ENCODE measurements around the gene FMN1.

FMN1 gene

GRCh38 chr15:33098094-33099058, 96.1 kb downstream of the FMN1 start:
- in situ Hi-C loops (cut with MboI; ENCODE audit: low sequenced_read_pairs) = no loop called here
- Histone ChIP-seq H3K9me3 (no peaks in the 10 kb centered on the region), H3K4me1 (no peaks in the 10 kb centered on the region), H3K36me3 (replicated peaks) (no peaks in the 10 kb centered on the region), H3K27me3 (ENCODE audit: low read depth) (peaks cover 22% of the 10 kb centered on the region), H3K4me3 (no peak overlapping the region)
- DNase-seq (ENCODE audit: low spot score in 2 of 2) = no peak

DNA sequence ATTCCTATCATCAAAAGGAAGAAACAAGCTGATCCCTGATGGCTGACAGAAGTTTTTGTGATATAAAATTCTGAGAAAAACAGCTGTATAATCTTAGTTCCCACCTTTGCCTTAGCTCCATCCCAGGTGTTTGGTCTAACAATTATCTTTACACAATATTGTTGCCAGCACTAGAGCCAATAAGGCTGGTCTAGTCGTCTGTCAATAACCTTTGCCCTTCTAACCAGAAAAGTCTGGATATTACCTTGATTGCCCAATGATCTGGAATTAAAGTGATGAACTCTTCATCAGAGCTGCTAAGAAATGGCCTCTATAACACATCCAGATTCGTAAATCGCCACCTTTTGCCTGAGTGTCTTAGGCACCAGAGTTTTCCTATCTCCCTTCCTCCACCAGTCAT, 98.4 kb downstream of the FMN1 start:
- H3K27me3 ChIP-seq (ENCODE audit: low read depth) = peaks cover 13% of the 10 kb centered on the region
- no peaks in the 10 kb centered on the region for H3K36me3 ChIP-seq (replicated peaks)
- H3K4me1 ChIP-seq = no peaks in the 10 kb centered on the region
- in situ Hi-C loops (cut with MboI; ENCODE audit: low sequenced_read_pairs) = no loop called here
- no peak overlapping the region for H3K4me3 ChIP-seq
- H3K9me3 ChIP-seq = no peaks in the 10 kb centered on the region
- no peak for DNase-seq (ENCODE audit: low spot score in 2 of 2)

- no peaks in the 10 kb centered on the region for H3K4me1 ChIP-seq
Measured at GRCh38 chr15:33095641-33096040, 98.9 kb downstream of the FMN1 start.

DNA sequence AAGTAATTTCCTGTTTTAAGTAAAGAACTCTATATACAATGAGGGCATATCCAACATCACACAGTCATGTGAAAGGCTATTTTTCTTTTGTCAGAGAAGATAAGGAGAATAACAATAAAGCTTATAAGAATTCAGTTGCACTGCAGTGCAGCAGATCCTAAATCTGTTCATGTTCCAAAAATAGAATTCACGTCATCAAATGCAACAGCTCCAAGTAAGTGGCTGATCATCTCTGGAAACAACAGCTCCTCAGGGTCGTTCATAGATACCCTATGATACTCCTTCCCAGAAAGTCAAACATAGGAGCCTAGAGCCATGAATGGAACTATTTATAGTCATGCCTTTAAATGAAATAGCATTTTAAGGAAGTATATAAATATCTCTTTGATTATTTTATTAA, 100.2 kb downstream of the FMN1 start:
- Histone ChIP-seq H3K4me3 (no peak overlapping the region), H3K4me1 (peaks cover 5% of the 10 kb centered on the region; the same call in 1 of the 2 replicates), H3K36me3 (replicated peaks) (no peaks in the 10 kb centered on the region), H3K9me3 (no peaks in the 10 kb centered on the region), H3K27me3 (ENCODE audit: low read depth) (peaks cover 13% of the 10 kb centered on the region)
- no peak for DNase-seq (ENCODE audit: low spot score in 2 of 2)
- in situ Hi-C loops (cut with MboI; ENCODE audit: low sequenced_read_pairs) = no loop called here

More at GRCh38 chr15:33095641-33096040, 98.9 kb downstream of the FMN1 start:
- Histone ChIP-seq H3K4me3 (no peak overlapping the region), H3K27me3 (ENCODE audit: low read depth) (peaks cover 13% of the 10 kb centered on the region), H3K9me3 (no peaks in the 10 kb centered on the region), H3K36me3 (replicated peaks) (no peaks in the 10 kb centered on the region)
- in situ Hi-C loops (cut with MboI; ENCODE audit: low sequenced_read_pairs) = no loop called here
- DNase-seq (ENCODE audit: low spot score in 2 of 2) = no peak

DNA sequence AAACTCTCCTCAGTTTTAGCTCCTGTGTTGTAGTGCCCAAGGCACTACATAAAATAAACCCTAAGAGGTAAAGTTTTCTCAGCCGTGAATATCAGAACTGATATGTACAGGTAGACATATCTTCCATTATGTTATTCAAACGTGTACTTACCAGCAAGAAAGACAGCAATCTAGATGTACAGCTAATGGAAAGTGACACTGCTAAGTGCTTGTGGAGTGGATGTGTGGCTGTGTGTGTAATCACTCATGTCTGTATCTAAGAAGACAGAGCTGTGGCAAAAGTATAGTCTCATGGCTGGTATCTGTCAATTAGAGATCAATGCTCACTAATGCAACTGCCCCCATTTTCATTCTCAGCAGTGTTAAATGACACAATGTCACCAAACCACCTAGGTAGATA, 101.3 kb downstream of the FMN1 start:
- Histone ChIP-seq H3K27me3 (ENCODE audit: low read depth) (peaks cover 17% of the 10 kb centered on the region), H3K36me3 (replicated peaks) (no peaks in the 10 kb centered on the region), H3K4me1 (peaks cover 5% of the 10 kb centered on the region; the same call in 1 of the 2 replicates), H3K4me3 (no peak overlapping the region), H3K9me3 (no peaks in the 10 kb centered on the region)
- in situ Hi-C loops (cut with MboI; ENCODE audit: low sequenced_read_pairs) = no loop called here
- no peak for DNase-seq (ENCODE audit: low spot score in 2 of 2)

DNA sequence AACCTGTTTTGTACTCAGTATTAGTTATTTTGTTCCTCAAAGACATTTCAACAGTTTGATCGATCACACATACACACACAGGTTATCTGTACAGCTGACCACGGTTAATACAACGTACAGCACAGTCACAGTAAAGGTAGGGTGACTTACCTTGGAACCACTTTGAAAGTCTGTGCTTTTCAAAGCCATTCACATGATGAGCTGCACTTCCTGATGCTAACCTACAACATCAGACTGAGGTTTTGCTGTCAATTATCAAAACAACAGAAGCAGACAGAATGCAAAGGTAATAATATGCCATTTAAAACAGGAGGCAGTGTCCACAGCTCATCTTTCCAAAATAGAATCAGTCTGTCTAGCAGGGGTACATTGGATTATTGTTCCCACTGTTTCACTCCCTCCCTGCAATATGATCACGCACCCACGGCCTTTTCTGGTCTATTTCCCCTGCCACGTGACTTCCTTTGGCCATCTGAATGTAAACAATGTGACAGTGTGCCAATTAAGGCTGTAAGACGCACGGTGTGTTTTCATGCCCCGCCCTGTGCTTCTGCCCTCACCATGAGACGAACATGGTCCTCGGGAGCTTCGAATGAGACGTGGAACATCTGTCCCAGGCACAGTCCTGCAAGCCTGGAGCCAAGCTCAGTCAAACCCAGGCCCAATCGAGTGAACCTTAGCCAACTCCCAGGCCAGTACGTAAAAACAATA, 102.4 kb downstream of the FMN1 start:
- no peak for DNase-seq (ENCODE audit: low spot score in 2 of 2)
- H3K27me3 ChIP-seq (ENCODE audit: low read depth) = peaks cover 21% of the 10 kb centered on the region
- no peak overlapping the region for H3K4me3 ChIP-seq
- no peaks in the 10 kb centered on the region for H3K9me3 ChIP-seq
- H3K4me1 ChIP-seq = peaks cover 5% of the 10 kb centered on the region; the same call in 1 of the 2 replicates
- in situ Hi-C loops (cut with MboI; ENCODE audit: low sequenced_read_pairs) = no loop called here
- H3K36me3 ChIP-seq (replicated peaks) = no peaks in the 10 kb centered on the region

DNA sequence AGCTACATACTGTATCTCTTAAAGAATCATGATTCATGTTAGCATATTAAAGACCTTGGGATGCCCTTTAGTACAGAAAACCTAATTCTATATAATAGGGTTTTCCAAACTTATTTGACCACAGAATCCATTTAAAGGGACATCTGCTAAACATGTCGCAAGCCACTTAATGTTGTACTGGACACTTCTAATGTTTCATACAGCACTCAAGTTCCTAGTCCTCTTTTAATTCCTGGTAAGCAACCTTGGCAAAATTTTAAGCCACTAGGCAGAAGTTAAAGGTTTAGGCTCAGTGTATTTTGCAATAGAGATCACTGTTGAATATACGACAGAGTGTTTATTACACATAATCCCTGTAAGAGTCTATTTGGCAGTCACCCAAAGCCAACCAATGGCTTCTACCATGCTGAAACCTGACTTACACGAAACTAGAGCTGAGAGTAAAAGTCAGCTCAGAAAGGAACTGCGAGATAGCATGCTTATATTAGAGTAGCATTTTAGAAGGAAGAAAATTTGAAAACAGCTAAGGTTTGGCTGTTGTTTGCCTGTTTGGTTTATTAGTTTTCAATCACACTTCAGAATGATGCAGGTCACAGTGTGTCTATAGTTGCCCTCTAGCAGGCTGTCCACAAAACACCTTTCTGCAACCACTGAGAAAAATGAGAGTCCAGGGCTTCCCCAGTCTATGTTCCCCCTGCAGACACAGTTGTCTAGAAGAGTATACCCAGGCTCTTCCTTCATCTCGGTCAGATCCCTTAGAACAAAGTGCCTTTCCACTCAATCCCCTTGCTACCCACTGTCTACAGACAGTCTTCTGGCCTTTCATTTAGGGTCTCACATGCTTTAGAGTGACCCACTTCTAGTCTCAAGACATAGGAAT, 104.4 kb downstream of the FMN1 start:
- in situ Hi-C loops (cut with MboI; ENCODE audit: low sequenced_read_pairs) = no loop called here
- H3K4me3 ChIP-seq = no peak overlapping the region
- peaks cover 5% of the 10 kb centered on the region; the same call in 1 of the 2 replicates for H3K4me1 ChIP-seq
- peak; percentile 29 to 39 for DNase-seq (ENCODE audit: low spot score in 2 of 2)
- H3K27me3 ChIP-seq (ENCODE audit: low read depth) = peaks cover 18% of the 10 kb centered on the region
- no peaks in the 10 kb centered on the region for H3K36me3 ChIP-seq (replicated peaks)
- H3K9me3 ChIP-seq = no peaks in the 10 kb centered on the region

- in situ Hi-C loops (cut with MboI; ENCODE audit: low sequenced_read_pairs) = no loop called here
- DNase-seq (ENCODE audit: low spot score in 2 of 2) = peak in 1 of 2 experiments; percentile 29
- no peaks in the 10 kb centered on the region for H3K36me3 ChIP-seq (replicated peaks)
Measured at GRCh38 chr15:33089165-33089877, 105.2 kb downstream of the FMN1 start.

DNA sequence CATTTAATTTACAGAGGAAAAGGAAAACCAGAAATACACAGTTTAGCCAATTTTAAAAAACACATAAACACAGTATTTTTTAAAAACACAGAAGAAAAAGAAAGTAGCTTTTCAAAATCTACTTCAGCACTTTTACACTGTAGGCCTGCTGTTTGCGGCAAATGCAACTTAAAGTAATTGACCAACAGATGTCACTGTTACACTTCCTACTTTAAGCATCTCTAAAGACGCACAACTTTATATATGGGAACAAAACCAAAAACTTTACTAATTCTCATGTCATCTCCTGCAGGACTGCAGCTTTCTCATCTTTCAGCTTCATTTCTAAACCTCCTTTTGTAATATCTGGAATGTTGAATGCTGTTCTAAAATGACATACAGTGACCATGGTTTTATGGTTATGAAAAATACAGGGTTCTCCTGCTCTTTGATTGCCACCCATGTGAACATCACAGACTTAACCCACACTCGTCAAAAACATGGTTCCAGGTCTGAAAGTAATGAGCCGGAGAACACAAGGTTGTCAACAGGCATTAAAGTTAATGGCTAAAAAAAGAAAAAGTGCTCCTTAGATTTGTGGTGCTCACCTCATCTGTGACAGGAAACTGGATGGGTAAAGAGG, 107.9 kb downstream of the FMN1 start:
- H3K27me3 ChIP-seq (ENCODE audit: low read depth) = peaks cover 14% of the 10 kb centered on the region
- no peaks in the 10 kb centered on the region for H3K9me3 ChIP-seq
- peaks cover 20% of the 10 kb centered on the region for H3K4me1 ChIP-seq
- DNase-seq (ENCODE audit: low spot score in 2 of 2) = peak in 1 of 2 experiments; percentile 61
- no peaks in the 10 kb centered on the region for H3K36me3 ChIP-seq (replicated peaks)
- H3K4me3 ChIP-seq = no peak overlapping the region
- in situ Hi-C loops (cut with MboI; ENCODE audit: low sequenced_read_pairs) = no loop called here

More at GRCh38 chr15:33089165-33089877, 105.2 kb downstream of the FMN1 start:
- Histone ChIP-seq H3K4me3 (no peak overlapping the region), H3K9me3 (no peaks in the 10 kb centered on the region), H3K27me3 (ENCODE audit: low read depth) (peaks cover 18% of the 10 kb centered on the region), H3K4me1 (peaks cover 5% of the 10 kb centered on the region; the same call in 1 of the 2 replicates)

GRCh38 chr15:33084661-33085060, 109.9 kb downstream of the FMN1 start:
- no peaks in the 10 kb centered on the region for H3K36me3 ChIP-seq (replicated peaks)
- peaks cover 11% of the 10 kb centered on the region; the same call in 1 of the 2 replicates for H3K27me3 ChIP-seq (ENCODE audit: low read depth)
- DNase-seq (ENCODE audit: low spot score in 2 of 2) = no peak
- H3K4me1 ChIP-seq = peaks cover 17% of the 10 kb centered on the region
- in situ Hi-C loops (cut with MboI; ENCODE audit: low sequenced_read_pairs) = no loop called here
- H3K4me3 ChIP-seq = no peak overlapping the region
- no peaks in the 10 kb centered on the region for H3K9me3 ChIP-seq

GRCh38 chr15:33083232-33084081, 111.1 kb downstream of the FMN1 start:
- H3K4me1 ChIP-seq = peaks cover 15% of the 10 kb centered on the region
- no peak overlapping the region for H3K4me3 ChIP-seq
- peaks cover 11% of the 10 kb centered on the region; the same call in 1 of the 2 replicates for H3K27me3 ChIP-seq (ENCODE audit: low read depth)
- DNase-seq (ENCODE audit: low spot score in 2 of 2) = peak; percentile 42 to 47
- no peaks in the 10 kb centered on the region for H3K36me3 ChIP-seq (replicated peaks)
- in situ Hi-C loops (cut with MboI; ENCODE audit: low sequenced_read_pairs) = no loop called here
- H3K9me3 ChIP-seq = no peaks in the 10 kb centered on the region

GRCh38 chr15:33080006-33080405, 114.5 kb downstream of the FMN1 start:
- in situ Hi-C loops (cut with MboI; ENCODE audit: low sequenced_read_pairs) = no loop called here
- H3K36me3 ChIP-seq (replicated peaks) = no peaks in the 10 kb centered on the region
- no peak for DNase-seq (ENCODE audit: low spot score in 2 of 2)
- no peak overlapping the region for H3K4me3 ChIP-seq
- no peaks in the 10 kb centered on the region for H3K9me3 ChIP-seq
- H3K27me3 ChIP-seq (ENCODE audit: low read depth) = 0 out of 2 replicates have a peak, but pooled peaks cover 4% of the 10 kb centered on the region
- peaks cover 15% of the 10 kb centered on the region for H3K4me1 ChIP-seq

Measured in HAP-1 (cell line).